ENCODE results near the gene NCAM1. TPM values are rescaled to one million over a fixed set of nuclear protein-coding genes. Genes with fewer than 3 reads are reported as not detected.
A peak's percentile ranks its signal among the peaks of the same experiment; 100 is the strongest.
"Not testable (repeated sequence)": the region's sequence is repeated elsewhere in the genome, so short reads cannot be mapped to it uniquely, and the experiment has no call there.

Gene NCAM1
- polyA plus RNA-seq, 1 donor = 132 TPM

DNA sequence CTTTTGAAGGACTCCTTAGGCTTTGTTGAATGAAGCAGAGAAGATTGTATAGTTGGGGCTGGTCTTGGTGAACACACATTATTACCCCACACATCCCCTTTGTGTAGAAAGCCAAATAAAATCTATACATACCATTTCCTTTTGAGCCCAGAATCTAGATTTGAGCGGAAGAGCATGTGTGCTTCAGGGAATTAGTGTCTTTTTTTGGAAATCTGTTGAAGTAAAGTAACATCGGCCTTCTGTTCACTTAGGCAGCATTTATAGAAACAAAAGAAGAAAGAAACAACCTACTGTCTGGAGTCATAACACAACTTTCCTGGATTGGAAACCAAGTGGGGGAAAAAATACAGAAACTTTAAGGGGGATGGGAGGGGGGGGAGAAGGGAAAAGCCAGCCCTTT, 315.2 kb downstream of the NCAM1 start:
- no peak for DNase-seq (ENCODE audit: low read depth)

DNA sequence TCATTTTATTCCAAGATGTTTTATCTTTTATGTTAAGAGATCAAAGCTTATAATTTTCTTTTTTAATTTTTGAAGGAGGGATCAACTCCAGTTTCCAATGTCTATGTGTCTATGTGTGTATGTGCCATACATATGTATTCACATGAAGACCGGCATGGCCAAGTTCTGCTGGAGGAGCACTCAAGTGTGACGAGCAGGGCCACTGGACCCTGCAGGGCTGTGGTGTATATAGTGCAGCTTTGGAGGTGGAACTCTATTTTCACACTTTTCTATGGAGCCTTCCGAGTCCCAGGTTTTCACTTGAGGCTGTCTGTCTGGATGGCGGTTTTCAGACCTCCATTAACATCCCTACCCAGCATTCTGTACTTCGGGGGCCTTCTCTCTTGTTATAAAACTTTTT, 316.7 kb downstream of the NCAM1 start:
- no peak for DNase-seq (ENCODE audit: low read depth)

DNA sequence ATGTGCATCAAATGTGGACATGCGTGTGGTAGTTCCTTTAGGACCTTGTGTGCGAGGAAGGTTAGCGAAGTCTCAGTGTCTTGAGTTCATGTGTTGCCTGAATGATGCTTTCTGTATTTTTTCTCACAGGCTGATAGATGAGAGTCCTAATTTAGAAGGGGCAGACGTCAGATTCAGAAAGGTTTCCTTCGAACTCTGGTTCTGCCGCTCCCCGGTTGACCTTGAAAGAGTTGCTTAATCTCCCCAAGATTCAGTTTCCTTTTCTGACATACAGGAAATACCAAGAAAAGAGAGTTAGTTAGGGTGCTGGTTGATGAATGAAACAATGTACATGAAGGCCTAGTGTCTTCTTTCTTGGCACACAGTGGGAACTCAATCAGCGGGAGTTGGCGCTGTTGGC, 317.3 kb downstream of the NCAM1 start:
- DNase-seq (ENCODE audit: low read depth) = no peak

DNA sequence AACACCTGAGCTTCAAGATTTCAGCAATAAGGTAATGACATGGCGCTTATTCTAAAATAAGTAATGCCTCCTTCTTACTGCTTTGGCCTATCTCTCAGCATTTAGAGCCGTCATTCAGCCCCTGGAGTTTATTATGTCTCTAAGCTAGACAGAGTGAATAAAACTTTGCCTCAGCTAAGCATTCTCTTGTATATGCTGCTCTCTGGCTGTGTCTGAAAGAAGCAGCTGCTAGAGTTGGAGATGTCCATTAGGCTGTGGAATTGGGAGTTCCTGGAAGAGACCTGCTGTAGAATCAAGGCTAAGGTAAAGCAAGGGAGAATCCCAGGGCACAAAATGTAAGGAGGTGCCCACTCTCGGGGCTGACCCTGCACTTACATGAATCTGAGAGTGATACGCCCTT, 317.7 kb downstream of the NCAM1 start:
- DNase-seq (ENCODE audit: low read depth) = no peak

DNA sequence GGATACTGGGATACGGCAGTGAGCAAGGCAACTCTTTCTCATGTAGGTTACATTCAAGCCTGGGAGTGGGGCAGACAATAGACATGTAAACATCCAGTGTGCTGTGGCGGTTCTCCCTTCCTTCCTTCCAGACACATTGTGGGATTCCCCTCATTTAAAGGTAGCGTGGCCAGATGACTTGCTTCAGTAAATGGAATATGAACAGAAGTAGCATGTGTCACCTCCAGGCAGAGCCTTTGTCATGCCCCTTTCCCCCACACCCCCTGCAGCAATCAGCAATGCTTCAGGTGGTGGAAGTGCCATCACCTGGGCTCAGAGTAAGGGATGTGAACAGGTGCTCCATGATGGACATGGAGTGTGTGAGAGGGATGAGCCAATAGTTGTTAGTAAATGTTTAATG, 318.4 kb downstream of the NCAM1 start:
- DNase-seq (ENCODE audit: low read depth) = no peak

DNA sequence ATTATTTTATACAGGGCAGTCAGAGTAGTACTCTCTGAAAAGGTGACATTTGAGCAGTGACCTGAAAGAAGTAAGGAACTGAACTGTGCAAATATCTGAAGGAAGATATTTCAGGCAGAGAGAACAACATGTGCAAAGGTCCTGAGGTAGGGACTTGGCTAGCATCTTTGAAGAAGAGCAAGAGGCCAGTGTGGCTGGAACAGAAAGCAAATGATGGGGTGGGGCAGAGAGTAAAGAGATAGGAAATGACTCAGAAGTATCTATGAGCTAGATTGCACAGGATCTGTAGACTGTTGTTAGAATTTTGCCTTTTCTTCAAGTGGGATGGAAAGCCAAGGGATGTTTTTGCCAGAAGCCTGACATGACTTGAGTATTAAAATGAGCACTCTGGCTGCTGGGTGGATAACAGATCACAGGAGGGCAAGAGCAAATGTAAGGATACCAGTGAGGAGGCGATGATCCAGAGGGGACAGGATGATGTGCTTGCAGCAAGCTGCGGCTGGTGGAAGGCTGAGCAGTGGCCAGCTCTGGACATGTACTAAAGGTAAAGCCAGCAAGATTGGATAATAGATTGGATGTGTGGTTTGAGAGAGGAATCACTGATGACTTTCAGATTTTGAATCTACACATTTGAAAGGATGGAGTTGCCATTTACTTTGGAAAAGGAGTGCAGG, 320.0 kb downstream of the NCAM1 start:
- DNase-seq (ENCODE audit: low read depth) = no peak

DNA sequence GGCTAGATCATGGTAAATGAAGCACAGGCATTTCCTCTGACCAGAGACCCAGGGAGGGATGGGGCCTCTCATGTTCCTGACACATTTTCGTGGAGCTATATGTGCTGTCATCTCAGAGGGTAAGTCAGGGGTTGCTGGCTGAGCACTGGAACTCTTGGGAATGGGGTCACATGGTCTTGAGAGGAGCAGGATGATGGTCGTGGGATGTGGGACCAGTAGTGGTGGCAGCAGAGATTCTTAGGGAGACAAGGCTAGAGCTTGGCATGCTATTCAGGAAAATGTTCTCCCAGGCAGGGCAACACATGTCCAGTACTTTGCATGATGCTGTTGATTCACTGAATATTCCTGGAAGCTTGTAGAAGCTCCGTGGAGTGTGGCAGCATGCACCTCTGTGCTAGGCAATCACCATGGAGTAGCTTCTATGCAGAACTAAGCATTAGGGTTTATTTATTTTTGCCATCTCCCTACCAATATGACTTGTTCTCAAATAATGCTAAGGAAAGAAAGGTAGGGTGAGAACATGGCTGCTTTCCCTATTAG, 321.7 kb downstream of the NCAM1 start:
- no peak for DNase-seq (ENCODE audit: low read depth)

DNA sequence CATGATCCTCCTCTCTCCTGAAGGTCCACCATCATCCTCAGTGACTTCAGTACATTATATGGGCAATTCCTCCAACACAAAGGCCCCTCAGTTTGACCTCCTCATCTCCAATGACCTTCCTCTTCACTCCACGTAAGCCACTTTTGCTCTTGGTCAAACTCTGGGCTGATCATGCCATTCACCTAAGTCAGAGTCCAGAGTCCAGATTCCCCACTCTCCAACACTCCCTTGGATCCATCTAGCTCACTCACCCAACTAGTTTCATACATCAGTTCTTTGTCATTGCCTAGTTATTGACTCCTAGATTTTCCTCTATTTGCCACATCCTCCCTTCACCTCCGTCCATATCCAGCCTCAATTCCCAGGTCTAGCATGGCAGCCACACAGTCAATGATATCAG, 322.7 kb downstream of the NCAM1 start:
- DNase-seq (ENCODE audit: low read depth) = no peak

DNA sequence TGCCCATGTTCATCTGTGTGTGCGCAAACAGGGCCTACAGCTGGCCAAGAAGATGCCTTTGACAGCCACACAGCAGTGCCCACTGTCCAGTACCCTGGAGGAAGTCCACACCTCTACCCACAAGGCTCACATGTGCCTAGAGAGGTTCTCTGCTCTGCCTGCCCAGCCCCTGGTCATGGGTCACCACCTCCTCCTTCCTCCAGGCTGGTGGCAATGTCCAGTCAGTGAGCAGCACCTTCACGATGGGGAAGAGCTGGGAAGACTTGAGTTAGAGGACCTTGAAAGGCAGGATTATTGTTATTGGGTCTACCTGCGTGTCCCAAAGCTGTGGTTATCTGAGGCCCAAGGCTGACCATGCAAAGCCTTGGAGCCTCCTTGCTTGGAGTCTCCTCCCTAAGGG, 324.8 kb downstream of the NCAM1 start:
- no peak for DNase-seq (ENCODE audit: low read depth)

DNA sequence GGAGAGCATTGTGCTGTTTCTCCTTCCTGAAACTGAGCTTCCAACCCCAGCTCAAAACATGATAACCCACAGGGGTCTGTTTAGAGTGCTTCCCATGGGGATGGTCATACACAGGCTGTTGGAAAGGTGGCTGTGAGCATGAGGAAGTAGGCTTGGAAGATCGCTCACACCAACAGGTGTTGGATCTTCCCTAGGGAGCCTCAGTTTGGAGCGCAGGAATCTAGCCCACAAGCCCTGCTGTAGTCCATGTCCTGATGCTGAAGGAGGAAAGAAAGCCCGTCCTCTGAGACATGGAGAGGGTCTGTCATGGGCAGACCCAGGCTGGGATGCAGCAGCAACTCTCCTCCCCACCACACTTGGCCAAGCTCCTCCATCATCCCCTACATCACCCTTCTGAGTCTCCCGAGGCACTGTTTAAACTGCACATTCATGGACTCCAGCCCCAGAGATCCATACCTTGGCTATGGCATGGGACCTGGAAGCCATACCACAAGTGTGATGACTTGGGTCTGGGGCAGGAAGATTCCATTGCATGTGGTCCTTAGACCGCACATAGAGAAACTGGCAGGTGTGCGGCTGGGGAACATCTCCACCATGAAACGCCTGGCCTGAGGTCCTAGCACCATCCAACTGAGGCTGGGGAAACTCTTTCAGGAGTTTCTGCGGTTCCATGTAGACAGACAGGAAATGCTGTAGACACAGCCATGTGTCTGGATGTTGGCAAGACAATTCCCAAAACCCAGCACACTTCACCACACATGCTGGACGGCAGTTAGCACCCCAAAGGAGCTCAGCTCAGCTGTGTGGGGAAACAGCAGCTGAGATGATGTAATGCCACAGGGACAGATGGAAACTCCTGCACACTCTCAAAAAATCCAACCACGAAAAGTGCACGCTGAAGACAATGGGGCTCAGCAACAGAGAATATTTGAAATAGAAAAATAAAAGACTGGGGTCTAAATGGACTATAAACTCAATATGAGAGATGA, 325.6 kb downstream of the NCAM1 start:
- DNase-seq (ENCODE audit: low read depth) = peak; percentile 22

DNA sequence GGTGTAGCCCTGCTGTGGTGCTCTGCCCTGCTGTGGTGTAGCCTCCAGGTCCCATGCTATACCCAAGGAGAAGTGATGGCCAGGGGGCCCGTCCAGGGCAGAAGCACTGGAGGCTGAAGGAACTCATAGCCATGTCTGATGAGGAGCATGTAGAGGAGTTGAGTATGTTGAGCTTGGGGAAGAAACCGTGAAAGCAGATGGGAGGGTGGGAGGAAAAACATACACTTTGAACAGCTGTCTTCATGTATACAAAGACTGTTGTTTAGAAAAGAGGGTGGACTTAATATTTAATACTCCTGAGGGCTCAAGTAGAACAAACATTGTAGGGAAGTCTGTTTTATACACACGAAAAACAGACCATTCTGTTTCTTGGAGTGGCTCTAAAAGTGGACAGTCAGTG, 326.6 kb downstream of the NCAM1 start:
- no peak for DNase-seq (ENCODE audit: low read depth)

DNA sequence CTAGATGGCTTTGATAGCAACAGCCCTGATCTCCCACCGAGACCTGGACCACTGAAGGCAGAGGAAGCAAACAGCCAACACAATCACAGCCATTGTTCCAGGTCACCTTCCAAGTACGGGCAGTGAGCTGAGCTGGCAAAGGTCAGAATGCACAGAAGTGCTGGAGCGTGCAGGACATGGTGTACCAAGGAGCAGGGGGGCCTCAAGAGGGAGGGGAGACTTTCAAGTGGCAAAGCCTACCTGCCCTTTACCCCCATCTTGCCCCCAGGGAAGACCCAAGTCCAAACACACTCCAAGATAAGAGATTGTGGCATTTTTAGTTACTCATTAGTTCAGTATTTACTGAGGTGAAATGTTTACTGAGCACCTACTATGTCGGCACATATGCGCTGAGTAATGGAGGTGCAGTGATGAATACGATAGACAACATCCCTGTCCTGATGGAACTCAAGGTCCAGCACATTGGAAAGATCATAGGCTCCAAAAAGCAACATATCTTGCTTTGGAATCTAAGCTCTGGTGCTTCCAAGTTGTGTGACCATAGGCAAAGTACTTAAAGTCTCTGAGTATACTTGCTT, 327.2 kb downstream of the NCAM1 start:
- DNase-seq (ENCODE audit: low read depth) = no peak

DNA sequence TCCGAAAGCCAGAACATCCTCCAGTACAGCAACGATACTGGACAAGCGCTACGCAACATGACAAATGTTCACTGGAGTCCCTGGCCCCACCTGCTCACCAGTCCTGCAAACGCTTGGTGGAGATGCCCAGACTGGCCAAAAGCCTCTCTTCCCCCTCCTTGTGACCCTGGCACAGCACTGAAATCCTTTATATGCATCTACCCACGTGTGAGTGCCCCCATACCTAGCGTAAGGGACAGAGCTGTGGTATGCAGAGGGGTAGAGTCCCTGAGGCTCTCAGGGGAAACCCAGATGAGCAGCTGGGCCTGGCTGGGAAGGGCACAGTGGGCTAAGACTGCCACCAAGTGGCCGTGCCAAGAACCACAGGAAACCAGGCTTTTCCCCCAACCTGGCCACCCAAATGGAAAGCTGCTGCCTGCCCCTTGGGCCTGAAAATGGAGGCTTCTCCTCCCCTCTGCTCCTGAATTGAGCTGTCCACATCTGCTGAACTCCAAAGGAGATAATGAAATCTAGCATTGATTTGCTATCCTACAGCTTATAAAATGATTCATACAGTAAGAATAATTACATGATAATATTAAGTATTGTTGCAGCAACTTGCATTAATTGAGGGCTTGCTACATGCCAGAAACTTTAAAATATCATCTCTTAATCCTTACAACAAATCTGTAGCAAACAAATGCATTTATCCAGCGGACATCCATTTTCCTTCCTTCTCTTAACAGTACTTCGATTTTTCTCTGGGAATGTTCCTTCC, 328.4 kb downstream of the NCAM1 start:
- DNase-seq (ENCODE audit: low read depth) = no peak

DNA sequence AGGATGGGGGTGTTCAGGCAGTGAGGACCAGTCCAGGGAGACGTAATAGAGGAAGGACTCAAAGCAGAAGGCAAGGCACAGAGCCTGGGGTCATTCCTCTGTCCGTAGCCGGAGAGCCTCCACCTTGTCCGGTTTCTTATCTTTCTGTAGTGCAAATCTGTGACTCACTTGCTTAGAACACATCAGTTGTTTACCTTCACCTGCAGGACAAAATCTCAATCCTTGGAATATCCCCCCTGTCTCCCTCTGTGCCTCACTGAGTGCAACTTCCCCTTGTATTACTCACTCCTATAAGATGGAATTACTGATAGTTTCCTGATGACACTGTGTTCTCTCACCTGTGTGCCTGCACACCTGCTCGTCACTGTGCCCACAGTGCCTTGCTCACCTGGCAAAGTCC, 332.7 kb downstream of the NCAM1 start:
- DNase-seq (ENCODE audit: low read depth) = no peak

DNA sequence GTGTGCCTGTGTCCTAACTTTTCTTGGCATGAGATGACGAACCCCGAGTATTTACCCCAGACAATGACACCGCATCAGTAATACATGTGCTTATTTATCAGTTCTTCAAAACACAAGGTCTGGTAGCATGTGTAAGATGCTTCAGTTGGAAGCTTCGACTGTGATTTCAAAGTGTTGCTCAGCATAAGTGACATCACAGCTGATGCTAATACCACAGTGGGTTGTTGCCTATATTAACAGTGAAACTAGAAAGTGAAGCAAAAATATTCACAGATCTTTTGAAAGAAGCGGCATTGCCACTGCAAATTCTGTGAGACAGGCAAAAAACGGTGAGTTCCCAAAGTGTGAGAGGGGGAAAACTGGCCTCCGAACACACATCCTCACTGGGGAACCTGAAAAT, 334.8 kb downstream of the NCAM1 start:
- DNase-seq (ENCODE audit: low read depth) = no peak

DNA sequence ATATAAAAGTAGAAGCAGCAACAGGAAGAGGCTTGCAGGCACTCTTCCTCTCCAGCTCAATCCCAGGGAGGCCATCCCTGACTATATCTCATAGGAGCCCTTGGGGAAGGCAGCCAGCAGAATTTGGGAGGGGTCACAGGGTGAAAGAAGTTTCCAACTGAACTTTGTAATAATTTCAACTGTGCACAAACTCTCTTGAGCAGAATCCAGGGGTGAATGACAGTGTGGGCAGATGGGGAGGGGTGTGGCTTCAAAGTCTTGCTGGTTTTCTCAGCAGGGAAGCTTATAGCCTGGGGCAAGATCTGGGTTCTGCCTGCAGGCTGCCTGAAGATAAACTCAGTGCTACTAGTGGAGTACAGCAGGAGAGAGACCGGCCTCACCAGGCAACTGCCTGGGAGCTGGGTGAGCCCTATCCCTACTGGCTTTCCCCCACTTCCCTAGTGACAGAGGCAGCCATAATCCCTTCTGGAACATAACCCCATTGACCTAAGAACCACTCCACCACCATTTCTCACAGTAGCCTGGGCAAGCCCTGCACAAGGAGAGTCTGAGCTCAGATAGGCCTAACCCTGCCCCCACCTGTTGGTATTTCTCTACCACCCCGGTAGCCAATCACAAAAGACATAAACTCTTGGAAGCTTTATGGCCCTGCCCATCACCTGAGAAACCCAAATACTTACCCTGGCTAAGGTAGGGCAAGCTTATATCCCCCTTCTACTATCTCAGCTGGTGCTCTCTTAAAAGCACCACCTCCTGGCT, 335.4 kb downstream of the NCAM1 start:
- DNase-seq (ENCODE audit: low read depth) = no peak

DNA sequence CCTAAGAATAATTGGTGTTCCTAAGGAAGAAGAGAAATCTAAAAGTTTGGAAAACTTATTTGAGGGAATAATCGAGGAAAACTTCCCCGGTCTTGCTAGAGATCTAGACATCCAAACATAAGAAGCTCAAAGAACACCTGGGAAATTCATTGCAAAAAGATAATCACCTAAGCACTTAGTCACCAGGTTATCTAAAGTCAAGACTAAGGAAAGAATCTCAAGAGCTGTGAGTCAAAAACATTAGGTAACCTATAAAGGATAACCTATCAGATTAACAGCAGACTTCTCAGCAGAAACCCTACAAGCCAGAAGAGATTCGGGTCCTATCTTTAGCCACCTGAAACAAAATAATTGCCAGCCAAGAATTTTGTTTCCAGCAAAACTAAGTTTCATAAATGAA, 337.3 kb downstream of the NCAM1 start:
- DNase-seq (ENCODE audit: low read depth) = not testable (repeated sequence)

DNA sequence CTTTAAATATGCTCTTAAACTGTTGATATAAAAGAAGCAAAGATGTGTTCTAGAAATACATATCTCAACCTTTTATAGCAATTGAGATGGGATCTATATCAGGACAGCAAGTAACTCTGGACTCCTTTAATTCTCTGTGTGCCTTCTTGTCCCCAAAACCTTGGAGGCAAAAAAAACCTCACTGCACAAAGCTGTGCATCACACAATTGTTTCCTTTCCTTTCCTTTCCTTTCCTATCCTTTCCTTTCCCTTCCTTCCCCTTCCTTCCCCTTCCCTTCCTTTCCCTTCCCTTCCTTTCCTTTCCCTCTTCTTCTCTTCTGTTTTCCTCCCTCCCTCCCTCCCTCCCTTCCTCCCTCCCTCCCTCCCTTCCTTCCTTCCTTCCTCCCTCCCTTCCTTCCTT, 343.7 kb downstream of the NCAM1 start:
- no peak for DNase-seq (ENCODE audit: low read depth)

DNA sequence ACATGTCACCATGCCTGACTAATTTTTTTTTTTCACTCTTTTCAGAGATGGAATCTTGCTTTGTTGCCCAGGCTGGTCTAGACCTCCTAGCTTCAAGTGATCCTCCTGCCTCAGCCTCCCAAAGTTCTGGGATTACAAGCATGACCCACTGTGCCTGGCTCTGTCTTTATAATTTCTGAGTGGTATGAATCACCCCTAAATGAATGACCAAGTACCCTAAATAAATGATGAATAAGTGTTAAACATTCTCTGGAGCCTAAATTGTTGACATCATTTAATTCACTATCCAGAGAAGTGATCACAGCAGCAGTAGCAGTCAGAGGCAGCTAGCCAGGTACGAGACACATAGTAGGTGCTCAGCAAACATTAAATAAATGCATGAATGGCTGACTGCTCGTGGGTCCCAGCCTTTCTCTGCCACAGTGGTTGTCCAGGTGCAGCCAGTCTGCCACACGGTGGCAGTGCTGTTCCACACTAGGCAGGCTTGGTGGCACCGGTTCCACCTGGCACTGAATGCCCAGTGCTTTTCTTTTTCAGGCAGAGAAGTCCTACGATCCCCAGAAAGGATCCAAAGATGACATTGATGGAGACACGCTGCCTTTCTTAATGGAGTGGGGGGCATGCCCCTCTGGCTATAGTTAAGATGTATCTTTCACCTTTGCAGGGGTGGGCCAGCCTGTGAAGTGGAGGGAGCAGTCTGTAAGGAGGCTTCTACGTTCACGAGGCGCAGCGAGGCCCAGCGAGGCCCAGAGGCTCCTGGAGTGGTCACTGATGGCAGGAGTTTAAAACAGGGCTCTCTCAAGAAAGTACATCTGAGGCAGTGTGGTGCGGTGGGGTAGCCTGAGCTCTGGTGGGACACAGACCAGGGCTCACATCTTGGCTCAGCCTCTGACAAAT, 344.5 kb downstream of the NCAM1 start:
- DNase-seq (ENCODE audit: low read depth) = no peak

DNA sequence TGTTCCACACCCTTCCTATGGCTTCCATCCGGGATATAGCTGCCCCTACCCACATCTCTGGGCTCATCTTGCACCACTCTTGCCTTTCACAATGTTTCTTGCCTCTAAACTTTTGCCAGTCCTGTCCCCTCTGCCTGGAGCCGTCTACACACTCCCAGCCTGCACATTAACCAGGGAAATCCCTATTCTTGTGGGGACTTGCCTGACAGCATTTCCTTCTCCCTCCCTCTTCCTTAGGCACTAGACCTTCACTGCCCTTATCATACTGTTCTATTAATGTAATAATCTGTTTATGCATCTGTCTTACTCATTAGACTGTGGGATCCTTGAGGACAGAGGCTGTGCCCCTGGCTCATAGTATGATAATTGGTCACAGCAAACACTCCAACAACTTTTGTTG, 347.4 kb downstream of the NCAM1 start:
- DNase-seq (ENCODE audit: low read depth) = no peak

Data from forelimb muscle (tissue), 1 donor.